ENCODE measurements around the gene DDOST.

The DDOST gene

DNA sequence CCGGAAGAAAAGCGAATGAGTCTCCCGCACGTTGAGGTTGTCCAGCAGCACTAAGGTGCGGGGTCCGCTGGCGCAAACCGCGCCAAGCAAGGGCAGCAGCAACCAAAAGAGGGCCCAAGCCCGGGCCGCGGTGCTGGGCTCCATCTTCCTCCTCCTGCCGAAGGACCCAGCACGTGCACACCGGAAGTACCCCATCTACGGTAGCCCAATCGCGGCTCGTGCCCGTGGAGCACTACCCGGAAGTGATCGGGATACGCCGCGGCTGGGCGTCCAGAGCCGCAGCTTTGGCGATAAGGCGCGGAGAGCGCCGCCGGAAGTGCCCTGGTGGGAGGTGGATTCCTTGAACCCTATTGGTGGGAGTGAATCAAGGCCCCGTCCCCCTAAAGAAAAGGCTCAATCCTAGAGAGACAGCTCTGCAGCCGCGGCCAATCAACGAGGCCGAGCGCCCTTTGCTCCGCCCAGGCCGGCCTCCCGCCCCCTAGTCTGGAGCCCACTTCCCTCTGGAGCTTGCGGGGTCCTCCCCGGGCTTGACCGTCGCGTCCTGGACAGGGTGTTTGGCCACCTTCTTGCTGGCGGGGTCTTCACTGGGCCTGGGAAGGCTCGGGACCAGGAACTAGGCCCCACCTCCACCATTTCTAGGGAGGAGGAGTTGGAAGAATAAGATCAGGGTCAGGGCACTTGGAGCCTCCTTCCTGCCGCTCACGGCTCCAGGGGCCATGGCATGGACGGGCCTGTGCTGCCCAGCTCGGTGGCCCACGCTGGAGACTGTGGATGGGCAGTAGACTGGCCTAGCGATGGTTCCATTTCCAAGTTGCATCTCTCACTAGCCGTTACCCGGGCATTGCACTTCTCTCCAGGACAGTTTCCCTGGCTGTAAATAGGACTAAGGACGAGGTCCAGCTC lies at the start of gene DDOST:
TSS of gene DDOST (minus strand) at position 163 of the 903 bp plus-strand sequence. CDS start at position 144, 19 bp downstream.
- peak; percentile 96 for DNase-seq

DNA sequence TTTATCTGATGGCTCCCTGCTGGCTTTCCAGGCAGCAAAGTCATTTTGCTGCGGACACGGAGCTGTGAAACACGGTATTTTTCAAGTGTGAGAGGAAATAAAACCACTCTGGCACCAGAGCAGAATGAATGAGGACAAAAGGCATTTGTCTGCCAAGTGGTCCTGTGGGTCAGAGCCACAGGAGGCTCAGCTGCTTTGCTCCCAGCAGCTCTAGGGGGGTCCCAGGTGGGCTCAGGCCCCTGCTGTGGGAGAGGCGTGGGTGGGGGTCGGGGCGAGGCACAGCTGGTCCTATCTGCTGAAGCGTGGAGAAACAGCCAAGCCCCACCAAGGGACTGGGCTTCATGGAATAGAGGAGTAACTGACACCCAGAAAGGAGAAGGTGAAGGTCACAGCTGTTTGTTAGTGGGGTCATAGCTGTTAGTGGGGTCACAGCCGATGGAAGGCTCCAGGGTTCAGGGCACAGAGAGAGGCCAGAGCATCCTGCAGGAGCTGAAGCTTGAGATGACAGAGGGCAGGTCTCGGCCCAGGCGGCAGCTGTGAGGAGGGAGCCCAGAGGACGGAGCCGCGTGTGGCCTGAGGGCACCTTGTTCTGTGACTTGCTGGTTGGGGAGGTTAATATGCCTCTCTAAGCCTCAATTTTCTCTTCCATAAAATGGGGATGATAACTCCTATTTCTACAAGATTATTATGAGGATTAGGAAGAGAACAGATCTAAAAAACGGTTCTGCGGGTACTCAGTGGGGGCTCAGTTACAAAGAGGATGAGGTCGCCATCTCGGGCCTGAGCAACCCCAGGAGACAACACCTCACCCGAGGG lies 49.5 kb upstream of the DDOST start:
- no peak for DNase-seq

DNA sequence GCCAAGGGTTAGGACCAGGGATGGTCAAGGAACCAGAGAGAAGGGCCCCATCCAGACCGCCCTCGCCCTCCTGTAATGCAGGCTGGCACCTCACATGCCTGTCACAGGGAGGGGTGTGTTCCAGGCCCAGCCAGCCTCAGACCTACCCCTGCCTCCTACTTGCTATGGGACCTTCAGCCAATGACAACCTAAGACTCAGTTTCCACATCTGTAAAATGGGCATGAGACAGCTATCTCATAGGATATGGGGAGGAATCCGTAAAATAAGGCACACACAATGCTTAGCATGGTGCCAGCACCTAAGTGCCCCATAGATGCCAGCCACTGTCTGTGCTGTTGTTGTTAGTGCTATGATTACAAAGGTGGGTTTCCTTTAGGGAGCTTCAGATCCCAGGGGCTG lies 48.7 kb upstream of the DDOST start:
- no peak for DNase-seq

DNA sequence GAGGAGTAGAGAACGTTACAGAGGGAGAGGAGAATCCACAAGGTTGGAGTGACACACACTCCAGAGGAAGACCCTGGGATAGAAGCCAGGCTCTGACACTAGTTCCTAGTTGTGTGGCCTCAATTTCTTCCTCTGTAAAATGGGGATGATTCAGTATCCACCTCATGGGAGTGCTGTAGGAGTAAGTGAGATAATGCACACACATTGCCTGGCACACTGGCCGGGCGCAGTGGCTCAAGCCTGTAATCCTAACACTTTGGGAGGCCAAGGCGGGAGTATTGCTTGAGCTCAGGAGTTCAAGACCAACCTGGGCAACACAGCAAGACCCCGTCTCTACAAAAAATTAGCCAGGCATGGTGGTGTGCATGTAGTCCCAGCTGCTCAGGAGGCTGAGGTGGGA lies 47.7 kb upstream of the DDOST start:
- no peak for DNase-seq

DNA sequence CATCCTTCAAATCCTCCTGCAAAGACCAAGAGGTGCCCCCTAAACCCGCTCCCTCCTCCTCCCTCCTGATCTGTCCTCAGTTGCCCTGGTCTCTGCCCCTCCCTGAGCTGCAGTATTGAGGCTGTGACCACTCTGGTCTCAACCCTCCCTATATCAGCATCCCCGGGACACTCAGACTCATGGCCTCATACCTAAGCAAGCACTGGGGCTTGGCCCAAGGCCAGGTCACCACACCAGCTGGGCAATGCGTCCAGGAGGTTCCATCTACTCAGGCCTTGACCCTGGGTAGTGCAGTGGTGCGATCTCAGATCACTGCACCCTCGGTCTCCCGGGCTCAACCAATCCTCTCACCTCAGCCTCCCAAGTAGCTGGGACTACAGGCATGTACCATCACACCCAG lies 46.9 kb upstream of the DDOST start:
- DNase-seq = no peak

DNA sequence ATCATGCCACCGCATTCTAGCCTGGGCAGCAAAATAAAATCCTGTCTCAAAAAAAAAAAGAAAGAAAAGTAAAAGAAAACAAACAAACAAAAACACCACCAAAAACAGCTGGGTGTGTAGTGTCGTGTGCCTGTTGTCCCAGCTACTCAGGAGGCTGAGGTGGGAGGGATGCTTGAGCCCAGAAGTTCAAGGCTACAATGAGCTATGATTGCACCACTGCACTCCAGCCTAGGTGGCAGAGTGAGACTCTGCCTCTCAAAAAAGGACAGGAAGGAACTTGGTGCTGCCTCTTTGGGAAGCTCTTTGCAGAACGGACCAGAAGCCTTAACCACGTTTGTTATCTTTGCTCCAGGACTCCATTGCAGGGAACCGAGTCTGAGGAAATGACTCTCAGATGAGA lies 45.7 kb upstream of the DDOST start:
- DNase-seq = no peak

DNA sequence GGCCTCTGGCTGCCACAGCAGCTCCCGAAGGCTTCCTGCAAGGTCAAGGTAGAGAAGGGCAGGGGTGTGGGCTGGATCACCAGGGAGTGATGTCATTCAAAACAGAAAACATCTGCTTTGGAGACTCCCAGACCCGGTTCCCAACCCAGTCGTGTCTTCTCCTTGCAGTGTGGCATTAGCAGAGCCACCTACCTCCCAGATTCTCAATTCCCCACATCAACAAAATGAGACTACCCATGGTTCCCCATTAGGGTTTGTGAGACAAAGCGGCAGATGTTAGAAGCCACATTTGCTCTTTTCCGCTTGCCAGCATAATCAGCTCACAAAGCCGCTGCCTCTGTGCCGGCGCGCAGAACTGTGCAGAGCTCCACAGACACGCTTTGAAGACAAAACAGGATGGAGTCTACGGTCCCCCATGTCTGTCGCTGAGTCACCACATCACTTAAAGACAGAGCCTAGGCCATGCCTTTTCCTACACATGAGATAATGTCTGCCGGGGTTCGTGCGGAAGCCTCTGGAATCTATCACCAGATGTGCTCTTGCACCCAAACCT lies 44.1 kb upstream of the DDOST start:
- no peak for DNase-seq

DNA sequence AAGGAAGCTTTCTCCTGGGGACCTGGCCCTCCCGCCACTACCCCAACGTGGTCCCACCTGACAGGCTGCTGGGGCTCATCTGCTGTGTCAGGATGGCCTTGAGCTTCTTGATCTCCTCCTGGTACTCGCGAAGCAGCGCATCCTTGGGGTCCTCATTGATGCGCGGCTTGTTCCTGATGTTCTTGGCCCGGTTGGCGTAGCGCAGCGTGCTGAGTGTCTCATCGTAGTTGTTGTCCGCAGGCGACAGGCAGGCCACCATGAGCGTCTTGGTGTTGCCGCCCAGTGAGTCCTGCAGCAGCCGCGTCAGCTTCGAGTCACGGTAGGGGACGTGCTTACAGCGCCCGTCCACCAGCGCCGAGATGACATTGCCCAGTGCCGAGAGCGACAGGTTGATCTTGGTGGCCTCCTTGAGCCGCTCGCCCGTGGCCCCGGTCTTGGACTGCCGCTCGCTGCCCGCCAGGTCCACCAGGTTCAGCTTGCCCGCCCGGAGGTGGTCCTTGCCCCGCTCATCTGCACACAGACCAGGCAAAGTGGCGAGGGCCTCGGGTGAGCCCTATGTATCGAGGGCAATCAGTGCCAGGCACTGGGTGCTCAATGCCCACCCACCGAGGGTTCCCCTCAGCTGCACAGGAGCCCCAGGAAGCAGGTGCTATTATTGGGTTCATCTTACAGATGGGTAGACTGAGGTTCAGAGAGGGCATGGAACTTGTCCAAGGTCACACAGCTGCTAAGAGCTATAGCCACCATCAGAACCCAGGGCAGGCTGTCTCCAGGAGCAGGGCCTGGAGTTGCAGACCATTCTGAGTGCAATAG lies 43.4 kb upstream of the DDOST start:
- DNase-seq = no peak

DNA sequence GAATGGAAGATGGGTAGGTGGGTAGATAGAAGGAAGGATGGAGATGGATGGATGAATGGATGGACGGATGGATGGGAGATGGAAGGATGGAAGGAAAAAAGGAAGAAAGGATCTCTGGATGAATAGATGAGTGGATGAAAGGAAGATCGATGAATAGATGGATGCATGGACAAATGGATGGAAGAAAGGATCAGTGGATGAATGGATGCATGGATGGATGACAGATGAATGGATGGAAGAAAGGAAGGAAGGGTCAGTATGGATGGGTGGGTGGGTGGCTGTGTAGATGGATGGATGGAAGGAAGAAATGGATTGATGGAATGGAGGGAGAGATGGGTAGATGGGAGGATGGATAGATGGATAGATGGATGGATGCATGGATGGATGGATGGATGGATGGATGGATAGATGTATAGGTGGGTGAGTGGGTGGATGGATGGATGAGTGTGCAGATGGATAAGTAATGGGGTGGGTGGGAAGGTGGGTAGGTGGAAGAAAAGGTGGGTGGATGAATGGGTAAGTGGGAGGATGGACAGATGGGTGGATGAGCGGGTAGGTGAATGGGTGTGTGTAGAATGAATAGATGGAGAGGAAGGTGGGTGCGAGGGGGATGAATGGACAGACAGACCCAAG lies 42.1 kb upstream of the DDOST start:
- no peak for DNase-seq

DNA sequence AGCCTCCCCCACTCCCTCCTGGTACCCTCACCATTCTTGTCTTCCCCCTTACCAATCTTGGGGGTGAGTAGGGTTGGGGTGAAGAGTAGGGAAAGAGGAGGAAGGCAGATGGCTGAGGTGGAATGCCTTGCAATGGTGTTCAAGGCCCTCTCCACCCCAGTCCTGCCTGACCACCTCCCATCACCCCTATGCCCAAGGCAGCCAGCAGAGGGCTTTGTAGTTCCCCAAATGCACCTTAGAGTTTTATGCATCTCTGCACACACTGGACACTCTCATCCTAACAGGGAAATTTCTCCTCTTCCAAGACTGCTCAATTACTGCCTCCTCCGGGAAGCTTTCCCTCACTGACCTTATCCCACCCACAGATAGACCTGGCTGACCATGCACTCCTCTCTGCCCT lies 41.2 kb upstream of the DDOST start:
- DNase-seq = no peak

DNA sequence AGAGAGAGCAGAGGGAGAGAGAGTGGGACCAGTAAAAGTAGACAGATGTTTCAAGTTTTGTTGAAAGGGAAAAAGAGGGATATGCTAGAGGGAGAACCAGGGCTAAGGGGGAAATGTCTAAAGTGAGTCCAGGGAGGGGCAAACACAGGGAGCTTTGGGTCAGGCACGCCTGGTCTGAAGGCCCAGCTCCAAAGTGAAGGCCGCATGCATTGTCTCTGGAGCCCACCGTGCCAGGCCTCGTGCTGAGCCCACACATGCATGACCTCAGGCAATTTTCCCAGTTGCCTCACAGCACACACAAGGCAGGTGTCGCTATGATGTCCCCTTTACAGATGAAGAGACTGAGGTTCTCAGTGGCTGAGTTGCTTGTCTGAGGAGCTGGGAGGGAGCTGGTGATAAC lies 40.7 kb upstream of the DDOST start:
- DNase-seq = no peak

DNA sequence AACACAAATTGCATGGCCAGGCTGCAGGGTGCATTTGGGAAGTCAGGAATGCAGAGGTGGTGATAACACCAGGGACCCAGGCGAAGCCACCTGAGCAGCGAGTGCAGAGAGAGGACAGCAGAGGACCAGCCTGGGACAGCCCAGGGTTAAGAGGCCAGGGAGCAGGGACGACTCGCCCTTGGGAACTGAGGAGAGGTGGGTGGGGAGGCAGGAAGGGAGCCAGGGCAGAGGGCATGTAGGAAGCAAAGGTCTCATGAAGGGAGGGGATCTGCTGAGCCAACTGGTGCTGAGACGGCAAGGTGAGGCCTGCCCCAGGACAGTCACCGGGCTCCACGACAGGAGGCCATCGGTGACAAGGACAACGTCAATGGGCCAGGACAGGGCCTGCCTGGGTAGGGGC lies 40.3 kb upstream of the DDOST start:
- no peak for DNase-seq

DNA sequence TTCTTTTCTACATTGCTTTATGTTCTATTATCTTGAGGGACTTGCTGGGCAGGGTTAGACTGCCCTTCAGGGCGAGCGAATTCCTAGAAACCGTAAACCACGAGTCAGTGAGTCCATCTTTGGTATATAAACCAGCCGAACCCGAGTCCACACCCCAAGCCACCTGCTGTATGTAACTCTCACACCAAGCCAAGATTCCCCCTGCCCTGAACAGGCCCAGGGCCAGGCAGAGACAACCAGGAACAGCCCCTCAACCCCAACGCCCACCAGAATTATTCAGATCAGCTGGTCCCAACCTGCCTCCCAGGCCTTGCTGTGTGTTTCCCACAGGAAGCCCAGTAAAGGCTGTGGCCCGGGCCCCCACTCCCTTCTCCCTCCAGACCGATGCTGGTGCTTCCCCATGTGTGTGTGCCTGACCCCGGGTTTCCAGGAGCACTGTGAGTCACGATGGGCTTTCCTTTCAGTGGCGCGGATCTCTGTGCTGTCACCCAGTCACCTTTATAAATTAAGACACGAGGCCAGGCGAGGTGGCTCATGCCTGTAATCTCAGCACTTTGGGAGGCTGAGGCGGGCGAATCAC lies 39.6 kb upstream of the DDOST start:
- no peak for DNase-seq

DNA sequence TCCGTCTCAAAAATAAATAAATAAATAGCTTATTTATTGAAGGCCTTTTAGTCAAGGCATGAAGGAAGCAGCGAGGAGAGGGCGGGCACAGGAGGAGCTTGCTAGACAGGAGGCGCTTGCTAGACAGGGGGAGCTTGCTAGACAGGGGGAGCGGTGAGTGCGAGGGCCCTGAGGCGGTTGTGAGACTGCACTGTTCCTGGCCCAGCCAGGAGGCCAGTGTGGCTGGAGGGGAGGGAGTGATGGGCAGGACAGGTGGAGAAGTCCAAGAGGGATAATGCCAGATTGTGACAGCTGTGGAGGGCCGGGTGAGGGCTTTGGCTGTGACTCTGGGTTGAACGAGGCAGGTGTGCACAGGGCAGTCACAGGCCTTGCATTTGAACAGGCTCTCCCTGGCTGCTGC lies 38.4 kb upstream of the DDOST start:
- DNase-seq = no peak

DNA sequence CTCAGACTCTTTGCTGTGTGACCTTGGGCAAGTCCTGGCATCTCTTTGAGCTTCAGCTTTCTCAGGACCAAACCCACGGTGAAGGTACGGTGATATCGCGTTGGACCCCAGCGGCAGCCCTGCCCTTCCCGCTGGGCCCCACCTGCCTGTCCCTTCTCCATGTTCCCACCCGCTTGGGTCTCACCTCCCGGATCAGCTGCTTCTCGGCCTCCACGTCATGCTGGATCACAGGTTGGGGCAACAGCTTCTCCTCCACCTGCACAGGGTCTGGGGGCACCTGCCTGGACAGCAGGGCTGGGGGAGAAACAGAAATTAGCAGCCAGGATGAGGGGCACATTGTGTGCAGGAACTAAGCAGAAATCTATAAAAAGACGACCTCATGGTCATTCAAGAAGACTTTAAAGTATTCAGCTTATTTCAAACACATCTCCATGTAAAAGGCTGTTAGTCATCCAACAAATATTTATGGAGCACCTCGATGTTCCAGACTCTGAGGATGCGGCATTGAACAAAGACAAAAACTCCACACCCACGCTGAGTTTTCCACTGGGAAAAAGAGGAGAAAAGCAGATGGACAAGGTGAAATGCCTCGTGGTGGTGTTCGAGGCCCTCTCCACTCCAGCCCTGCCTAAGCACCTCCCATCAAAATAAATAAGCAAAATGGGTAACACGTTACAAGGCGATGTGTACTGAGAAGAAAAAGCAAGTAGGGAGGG lies 37.2 kb upstream of the DDOST start:
- no peak for DNase-seq

DNA sequence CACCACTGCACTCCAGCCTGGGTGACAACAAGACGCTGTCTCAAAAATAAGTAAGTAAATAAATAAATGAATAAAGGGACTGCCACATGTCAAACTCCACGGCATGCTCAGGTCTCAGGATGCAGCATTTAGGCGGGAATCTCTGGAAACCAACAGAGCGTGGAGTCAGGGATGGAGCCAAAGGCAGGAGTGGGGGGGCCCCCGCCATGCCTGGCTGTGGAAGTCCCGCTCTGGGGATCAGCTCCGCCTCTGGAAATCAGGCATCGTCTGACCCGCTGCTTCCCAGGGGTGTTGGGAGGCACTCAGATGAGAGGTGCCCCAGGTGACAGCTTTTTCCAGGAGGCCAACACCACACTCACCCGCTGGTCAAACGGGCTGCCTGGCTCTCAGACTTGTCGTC lies 36.4 kb upstream of the DDOST start:
- no peak for DNase-seq

DNA sequence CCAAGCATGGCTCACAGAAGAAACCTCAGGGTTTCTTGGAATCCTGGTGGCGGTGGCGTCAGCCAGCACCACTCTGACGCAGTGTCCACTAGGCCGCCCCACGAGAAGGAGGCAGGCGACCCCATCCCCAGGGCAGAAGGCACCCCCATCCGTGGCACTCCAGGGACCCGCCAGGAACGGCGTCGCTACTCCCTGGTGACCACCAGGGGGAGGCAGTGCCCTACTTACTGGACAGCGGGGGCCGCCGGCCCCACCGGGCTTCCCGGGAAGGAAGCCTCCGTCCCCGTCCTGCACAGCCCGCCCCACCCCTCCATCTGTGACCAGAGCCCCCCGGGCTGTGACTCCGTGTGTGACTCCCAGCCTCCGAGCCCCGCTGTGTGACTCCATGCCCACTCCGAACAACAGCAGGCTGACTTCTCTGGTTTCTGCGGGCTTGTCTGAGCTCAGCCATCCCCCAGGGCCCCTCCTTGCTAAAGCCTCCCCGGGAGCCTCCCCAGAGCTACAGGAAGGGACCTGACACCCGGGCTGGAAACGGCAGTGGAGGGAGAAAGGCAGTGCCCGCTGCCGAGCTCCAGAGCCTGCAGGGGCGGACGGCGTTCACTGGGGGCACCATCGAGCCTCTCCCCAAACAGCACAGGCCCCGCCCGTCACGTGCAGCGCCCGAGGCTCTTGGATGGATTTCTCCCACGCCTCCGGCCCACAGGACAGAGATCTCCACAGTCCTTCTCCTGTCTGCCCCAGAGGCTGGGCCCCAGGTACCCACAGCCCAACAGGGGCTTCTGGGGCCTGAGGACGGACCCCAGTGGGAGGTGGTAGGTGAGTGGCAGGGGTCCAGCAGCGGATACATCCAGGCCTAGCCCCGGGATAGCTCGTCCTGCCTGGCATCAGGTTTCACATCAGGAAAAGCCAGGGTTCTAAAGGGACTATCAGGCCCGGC lies 35.5 kb upstream of the DDOST start:
- DNase-seq = peak; percentile 71

DNA sequence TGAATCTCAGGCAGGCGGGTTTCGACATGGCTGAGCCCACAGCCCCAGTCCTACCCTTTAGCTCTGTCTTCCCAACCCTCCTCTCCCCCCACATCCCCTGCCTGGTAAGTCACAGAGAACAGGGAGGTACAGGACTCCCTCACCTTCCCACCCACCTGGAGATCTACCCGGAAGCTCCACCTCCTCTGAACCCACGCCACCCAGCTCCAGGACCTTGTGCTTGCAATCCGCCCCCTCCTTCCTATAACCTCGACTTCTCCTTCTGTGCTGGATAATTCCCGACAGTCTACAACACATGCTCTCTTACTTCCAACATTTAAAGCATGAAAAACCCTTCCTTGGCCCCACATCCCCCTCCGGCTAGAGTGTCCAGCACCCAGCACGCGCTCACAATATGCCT lies 34.3 kb upstream of the DDOST start:
- DNase-seq = no peak

DNA sequence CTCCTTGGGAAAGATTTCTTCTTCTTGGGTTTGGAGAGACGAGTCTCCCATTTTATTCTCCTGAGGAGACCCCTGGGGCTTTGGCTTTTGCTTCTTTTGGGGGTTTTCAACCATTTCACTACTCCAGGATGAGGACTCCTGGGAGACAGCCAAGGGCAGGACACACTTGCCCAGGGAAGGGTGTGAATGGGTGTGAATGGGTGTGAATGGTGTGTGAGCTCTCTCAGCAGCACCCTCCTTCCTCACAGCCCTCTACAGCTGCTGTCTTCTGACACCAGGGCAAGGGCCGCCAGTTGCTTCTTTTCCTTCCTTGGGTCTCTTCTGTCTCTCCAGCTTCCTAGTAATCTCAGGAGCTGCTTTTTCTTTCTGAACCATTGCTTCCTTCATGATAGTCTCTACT lies 32.5 kb upstream of the DDOST start:
- DNase-seq = no peak

DNA sequence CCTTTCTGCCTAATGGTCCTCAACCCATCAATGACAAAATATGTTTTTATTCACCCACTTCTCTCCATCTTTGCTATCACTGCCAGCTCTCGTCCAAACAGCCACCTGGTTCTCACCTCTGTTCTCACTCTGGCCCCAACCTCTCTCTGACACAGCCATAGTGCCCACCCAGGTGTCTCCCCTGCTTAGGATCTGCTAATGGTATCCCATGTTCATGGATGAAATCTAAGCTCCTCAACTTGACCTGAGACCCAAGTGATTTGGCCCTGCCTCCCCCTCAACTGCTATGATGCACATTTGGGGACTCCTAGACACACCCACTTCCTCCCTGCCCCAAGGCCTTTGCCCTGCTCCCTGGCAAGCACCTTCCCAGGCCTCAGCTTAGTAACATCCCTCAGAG lies 30.7 kb upstream of the DDOST start:
- DNase-seq = no peak
